Endothelial cell of umbilical vein (primary cell): ENCODE results near the gene TTC29.

Experiments used
- CTCF ChIP-seq, 2 donors: IDR thresholded peaks; 1 replicate in 1 of 2; 2 replicates in 1 of 2; pipeline ENCODE4 v1.5.1; 2011; ENCODE audit warnings: low read length in 2 of 2, mild to moderate bottlenecking in 2 of 2, moderate library complexity in 2 of 2, control low read depth in 1 of 2, inconsistent platforms in 1 of 2, low read depth in 1 of 2; ENCODE audit not compliant: insufficient read depth in 1 of 2; ENCODE audit errors: extremely low read depth in 1 of 2
- POLR2A ChIP-seq: IDR thresholded peaks from 2 replicates; pipeline ENCODE4 v1.6.1; 2012; ENCODE audit warnings: low read depth, mild to moderate bottlenecking, control low read depth, low read length

DNA sequence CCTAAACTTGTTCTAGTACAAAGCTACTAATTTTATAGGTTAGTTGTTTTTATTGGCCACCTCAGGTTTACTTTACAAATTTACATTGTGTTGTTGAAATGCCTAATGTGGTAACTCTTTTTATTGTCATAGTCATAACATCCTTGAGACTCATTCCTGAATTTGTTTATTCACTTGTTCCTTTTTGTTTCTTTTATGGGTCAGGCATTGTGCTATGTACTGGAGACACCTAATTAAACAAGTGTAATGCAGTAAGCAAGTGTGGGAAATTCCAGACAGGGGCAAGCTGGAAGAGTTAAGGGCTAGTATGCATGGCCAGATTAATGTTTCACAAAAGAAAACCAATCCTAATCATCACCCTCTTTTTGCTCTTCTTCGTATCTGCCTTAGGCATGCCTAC lies 30.5 kb upstream of the TTC29 start:
- TF ChIP-seq POLR2A (no peak), CTCF (IDR thresholded peaks at IDR 0.05; ENCODE audit: extremely low read depth in 1 of 2, insufficient read depth in 1 of 2, low read depth in 1 of 2, low read length in 2 of 2) (no peak)
